Esophagus muscularis mucosa (tissue), 3 donors: ENCODE results near the gene DPYD.

ENCODE experiments used
- POLR2A ChIP-seq: fragments of 450-650 bp; IDR thresholded peaks from one replicate; pipeline ENCODE4 v1.6.1; 2017; ENCODE audit warnings: antibody characterized with exemption, moderate library complexity, mild to moderate bottlenecking, low read depth
- TF ChIP-seq, protein P1 (sequence below), 3 experiments: fragments of 200-600 bp in 2 of 3; fragments of 450-650 bp in 1 of 3; sonication (generic) in 2 of 3; IDR thresholded peaks; one replicate each; pipeline ENCODE4 v1.5.1; 2017 to 2019; ENCODE audit warnings: antibody characterized with exemption in 3 of 3, mild to moderate bottlenecking in 2 of 3, moderate library complexity in 1 of 3

DNA sequence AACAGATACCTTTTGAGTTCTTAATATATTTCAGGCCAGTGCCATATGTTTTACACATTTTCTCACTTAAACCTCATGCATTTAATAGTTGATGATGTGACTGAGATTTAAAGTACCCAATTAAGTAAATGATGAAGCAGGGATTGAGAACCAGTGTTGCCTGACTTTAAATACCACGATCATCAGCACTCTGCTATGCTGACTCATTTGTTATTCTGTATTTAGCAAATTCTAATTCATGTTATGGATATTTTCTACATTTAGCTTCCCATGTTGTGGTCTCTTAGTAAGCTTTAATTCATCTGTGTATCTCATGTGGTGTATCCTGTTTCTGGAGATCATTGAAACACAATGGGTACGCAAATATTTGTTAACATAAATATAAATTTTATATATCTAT is 836.3 kb downstream of the DPYD start:
- TF ChIP-seq POLR2A: no peak
- TF ChIP-seq, protein P1, sequence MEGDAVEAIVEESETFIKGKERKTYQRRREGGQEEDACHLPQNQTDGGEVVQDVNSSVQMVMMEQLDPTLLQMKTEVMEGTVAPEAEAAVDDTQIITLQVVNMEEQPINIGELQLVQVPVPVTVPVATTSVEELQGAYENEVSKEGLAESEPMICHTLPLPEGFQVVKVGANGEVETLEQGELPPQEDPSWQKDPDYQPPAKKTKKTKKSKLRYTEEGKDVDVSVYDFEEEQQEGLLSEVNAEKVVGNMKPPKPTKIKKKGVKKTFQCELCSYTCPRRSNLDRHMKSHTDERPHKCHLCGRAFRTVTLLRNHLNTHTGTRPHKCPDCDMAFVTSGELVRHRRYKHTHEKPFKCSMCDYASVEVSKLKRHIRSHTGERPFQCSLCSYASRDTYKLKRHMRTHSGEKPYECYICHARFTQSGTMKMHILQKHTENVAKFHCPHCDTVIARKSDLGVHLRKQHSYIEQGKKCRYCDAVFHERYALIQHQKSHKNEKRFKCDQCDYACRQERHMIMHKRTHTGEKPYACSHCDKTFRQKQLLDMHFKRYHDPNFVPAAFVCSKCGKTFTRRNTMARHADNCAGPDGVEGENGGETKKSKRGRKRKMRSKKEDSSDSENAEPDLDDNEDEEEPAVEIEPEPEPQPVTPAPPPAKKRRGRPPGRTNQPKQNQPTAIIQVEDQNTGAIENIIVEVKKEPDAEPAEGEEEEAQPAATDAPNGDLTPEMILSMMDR (IDR thresholded peaks at IDR 0.05): no peak
